ENCODE measurements around the gene CAPG.
"Not testable (repeated sequence)": the region's sequence is repeated elsewhere in the genome, so short reads cannot be mapped to it uniquely, and the experiment has no call there.

Gene CAPG

DNA sequence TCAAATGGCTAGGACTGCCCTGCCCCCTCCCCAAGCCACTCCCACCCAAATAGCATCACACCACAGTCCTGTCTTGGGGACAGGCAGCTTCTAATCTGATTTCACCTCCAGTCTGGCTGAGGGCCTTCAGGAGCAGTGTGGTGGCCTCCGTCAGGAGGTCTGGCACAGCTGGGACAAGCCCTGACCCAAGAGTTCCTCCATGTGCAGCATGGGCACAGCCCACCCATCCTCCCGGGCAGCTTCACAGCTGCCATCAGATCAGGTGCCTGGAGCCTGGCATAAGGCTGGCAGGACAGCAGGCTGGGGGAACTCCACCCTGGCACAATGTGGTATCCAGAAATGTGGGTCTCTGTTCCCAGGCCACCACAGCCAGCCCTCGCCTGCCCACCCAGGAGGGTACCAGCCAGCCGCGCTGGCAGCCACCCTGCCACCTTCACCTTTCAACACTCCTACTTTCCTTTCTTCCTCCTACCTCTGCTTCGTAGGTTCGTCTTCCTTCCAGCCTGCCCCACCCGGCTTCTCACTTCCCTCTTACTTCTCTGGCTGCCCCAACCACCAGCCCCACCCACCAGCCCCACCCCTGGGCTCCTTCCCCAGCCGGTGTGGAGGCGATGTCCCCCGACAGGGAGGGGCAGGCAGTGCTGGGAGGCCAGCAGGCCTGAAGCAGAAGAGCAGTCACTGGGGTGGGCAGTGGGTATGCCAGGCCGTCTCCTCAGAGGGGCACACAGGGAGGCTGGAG is at the start of gene CAPG:
TSS of gene CAPG (minus strand) at position 522 of the 739 bp plus-strand sequence. CDS start 8,221 bp downstream, outside the sequence.
- no peak for FAIRE-seq

DNA sequence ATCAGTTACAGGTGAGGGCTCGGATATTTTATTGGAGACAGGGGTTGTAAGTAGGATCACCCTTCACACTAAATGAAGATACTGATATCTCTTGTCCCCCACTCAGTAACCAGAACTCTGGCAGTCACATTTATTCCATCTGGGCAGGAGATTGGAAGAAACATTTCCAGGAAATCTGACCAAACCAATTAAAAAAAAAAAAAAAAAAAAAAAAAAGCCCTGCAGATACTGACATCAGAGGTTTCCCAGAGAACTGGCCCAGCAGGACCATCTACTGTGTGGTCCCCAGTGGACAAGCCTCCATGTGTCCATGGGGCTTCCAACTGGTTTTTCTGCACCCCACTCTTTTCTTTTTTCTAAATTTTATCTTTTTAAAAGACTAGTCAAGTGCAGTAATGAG is 49.6 kb upstream of the CAPG start:
- no peak for FAIRE-seq

DNA sequence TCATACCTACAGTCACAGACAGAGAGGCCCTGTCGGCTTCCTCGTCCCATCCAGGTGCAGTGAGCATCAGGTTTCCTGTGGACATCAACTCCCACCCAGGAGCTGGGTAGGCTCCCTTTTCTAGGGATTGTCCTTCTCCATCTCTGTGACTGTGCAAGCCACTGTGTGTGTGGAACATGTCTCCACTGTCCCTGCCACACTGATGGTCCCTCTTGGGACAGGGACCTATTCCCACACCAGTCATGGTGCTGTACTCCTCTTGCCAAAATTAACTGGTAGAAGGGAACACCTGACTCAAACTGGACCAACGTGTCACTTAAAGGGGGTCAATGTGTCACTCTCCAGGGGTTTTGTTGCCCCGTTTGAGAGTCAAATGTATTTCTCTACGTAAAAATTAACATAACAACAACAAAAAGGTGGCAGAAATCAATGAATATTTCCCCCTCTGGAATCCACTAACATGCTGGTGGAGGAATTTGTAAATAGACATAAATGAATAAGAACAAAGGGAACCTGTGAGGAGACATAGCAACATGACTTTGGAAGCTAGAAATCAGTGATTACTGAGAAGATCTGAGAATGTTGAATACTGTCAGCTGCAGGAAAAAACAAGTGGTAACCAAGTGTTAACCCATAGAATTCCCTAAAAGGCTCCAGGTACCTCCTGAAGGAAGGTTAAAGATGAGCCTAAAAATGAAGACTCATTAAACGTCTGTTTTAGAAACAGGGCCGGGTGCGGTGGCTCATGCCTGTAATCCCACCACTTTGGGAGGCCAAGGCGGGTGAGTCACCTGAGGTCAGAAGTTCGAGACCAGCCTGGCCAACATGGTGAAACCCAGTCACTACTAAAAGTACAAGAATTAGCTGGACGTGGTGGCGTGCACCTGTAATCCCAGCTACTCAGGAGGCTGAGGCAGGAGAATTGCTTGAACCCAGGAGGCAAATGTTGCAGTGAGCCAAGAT is 48.7 kb upstream of the CAPG start:
- no peak for FAIRE-seq

- FAIRE-seq: no peak
Measured at GRCh38 chr2:85457877-85458316, 47.7 kb upstream of the CAPG start.

DNA sequence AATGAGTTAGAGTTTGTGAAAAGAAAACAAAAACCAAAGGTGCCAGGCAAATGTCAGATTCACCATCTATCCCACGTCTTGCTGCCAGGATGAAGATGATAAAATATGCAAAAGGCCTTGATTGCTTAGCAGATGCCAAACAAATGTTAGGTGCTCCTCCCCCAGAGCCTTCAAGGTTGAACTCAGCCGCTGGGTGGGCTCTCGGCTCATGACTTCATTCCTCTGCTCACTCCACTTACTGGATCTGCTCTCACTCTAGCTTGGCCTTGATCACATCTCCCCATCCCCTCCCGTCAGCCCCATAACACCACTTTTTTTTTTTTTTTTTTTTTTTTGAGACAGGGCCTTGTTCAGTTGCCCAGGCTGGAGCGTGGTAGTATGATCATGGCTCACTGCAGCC is 46.9 kb upstream of the CAPG start:
- no peak for FAIRE-seq

- FAIRE-seq: no peak
Measured at GRCh38 chr2:85455552-85456090, 45.5 kb upstream of the CAPG start.

DNA sequence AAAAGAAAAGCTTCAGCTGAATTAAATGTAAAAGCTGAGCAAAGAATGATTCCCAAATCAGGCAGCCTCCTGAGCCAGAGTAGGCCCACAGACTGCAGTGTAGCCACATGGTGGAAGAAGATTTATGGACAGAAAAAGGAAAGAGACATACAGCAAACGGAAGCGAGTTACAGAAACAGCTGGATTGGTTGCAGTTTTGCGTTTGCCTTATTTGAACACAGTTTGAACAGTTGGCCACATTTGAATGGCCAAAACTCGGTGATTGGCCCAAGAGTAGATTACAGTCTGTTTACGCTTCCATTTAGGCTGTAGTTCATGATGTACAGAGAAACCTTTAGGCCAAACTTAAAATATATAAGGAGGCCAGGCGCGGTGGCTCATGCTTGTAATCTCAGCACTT is 43.4 kb upstream of the CAPG start:
- FAIRE-seq: no peak

GRCh38 chr2:85452237-85452636 is 42.1 kb upstream of the CAPG start:
- no peak for FAIRE-seq

DNA sequence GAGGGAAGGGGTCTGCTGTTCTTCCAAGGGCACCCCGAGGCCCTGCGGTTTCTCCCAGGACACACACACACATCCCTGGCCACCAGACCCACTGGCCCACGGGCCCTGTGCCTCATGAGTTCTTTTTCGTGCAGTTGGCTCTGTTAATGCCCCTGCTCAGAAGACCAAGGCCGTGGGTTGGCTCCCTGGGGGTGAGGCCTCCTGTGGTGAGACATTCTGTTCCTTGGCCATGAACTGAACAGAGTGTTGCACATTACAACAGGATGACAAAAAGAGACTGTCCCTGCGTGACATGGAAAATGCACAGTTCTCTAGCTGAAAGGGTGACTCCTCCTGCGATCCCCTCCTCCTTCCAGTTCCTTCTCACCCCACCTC is 39.0 kb upstream of the CAPG start:
- FAIRE-seq: no peak

DNA sequence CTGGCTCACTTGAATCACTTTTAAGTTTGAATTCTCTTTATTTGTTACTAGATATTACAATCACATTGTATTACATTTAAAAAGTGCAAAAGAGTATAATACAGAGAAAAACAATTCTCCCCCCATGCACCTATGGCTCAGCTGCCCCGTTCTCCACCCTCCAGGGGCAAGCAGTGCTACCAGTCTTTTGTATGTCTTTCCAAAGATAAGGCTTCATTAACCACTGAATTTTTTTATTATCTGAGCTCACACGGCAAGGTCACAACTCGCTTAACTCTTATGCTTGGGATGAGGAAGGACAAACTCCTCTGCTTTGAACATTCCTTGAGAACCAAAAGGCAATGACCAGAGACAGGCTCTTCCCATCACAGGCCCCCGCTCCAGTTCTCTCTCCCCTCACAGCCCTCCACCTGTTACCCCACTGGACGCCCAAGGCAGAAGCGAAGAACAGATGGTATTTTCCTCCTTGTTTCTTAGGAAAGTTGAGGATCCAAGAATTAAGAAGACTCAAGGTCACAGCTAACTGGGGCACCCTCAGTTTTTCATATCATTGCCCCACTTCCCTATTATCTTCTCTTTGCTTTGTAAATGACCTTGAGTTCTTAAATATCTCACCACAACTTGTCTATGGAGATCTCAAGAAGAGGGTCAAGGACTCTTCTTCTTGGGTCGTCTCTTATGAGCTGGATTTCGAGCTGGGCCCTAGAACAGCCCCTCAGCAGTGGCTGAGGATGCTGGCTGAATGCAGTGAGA is 38.5 kb upstream of the CAPG start:
- FAIRE-seq: no peak

- no peak for FAIRE-seq
Measured at GRCh38 chr2:85447222-85447585, 37.0 kb upstream of the CAPG start.

GRCh38 chr2:85446296-85447221 is 36.4 kb upstream of the CAPG start:
- no peak for FAIRE-seq

DNA sequence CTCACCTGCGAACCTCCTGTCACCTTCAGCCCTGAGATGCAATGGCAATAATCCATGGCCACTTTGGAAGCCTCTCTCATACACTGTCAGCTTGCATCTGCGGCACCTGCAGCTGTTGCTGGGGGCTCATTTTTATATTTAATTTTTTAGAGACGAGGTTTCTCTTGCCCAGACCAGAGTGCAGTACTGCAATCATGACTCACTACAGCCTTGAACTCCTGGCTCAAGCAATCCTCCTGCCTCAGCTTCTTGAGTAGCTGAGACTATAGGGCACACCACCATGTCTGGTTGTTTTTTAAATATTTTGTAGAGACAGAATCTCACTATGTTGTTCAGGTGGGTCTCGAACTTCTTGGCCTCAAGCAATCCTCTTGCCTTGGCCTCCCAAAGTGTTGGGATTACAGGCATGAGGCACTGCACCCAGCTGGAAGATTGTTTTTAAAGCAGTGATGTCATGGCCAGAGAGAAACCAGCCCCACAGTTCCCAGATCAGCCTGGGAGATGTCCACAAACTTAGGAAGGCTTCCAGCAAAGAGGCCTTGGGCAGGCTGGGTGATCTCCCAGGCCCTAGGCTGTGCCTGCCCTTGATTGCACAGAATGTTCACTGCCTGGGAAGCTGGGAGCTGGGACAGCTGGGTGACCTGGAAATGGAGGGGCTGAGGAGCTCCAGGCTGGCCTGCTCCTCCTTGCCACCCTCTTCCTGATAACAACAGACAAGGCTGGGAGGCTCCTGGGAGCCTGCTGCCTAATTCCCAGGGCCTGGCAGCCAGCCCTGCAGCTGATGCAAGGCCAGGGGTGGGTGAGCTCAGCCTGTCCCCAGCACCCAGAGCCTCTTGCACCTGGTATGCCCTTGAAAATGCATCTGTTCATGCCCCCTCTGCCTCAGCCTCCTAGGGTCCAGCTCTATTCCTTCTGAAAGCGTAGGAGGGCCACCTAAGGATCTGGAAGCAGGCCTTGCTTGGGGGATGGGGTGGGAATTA is 35.4 kb upstream of the CAPG start:
- FAIRE-seq: no peak

DNA sequence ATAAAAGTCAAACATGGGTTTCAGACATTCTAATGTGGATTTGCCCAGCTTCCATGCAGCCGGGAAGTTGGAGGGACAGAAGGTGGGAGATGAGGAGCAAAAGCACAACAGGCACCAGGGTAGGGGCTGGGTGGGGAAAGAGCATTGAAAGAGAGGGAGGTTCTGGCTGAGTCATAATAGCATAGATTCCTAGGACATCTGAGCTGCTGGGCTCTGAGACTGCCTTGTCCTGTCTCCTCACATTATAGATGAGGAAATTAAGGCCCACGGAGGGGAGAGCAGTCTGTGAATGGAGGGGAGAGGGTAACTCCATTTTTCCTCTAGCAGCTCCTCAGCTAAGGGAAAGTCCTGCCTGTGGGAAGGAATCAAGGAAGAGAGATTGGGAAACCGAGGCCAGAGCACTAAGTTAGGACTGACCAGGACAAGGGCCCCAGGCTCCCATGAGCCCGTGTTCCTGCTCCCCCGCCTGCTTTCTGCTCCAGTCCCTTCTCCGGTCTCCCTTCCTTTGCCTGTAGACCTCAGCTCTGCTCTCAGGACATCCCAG is 34.5 kb upstream of the CAPG start:
- FAIRE-seq: no peak

DNA sequence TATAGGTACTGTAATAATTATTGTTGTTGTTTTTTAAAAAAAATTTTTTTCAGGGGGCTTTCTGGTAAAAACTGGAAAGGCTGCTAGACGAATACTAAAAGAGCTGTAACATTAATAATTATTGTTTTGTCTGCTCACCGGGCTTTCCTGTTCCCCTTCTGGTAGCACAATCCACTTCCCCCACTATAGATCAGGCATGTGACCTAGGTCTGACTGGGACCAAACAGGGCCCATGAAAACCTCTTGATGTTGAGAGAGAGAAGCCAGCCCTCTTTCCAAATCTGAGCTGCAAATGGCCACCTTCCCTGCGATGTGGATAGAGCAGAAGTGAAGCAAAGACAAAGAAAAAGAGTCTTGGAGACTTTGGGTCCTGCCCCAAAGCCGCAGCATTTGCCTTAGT is 31.7 kb upstream of the CAPG start:
- no peak for FAIRE-seq

GRCh38 chr2:85440729-85441128 is 30.6 kb upstream of the CAPG start:
- FAIRE-seq: no peak

- no peak for FAIRE-seq
Measured at GRCh38 chr2:85439986-85440385, 29.8 kb upstream of the CAPG start.

DNA sequence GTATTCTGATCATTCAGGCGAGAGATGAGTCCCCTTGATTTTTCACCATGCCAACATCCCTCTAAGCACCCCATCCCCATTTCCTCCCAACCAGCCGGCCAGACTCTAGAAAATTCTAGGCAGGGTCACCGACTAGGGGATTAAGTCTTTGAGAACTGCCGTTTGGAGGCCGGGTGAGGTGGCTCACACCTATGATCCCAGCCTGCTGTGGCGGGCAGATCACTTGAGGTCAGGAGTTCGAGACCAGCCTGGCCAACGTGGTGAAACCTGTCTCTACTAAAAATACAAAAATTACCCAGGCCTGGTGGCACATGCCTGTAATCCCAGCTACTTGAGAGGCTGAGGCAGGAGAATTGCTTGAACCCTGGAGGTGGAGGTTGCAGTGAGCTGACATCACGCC is 29.4 kb upstream of the CAPG start:
- FAIRE-seq: not testable (repeated sequence)

DNA sequence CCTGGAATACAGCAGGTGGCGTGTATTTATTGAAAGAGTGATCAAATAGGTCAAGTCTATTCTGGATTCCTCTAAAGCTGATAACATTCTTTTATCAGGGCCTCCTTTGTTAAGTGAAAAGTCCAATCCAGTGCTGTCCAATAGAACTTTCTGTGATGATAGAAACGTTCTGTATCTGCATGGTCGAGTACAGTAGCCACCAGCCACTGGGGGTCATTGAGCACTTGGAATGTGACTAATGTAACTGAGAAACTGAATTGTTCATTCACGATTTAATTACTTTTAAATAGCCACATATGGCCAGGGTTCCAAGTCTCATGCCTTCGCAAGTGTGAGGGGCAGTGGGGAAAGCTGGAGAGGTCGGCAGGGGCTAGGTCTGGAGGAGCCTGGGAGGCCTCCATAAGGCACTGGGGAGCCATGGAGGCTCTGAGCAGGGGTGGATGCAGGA is 28.9 kb upstream of the CAPG start:
- FAIRE-seq: no peak
